GM12878 (cell line): ENCODE results near the gene UTP14A. TPM values are rescaled to one million over a fixed set of nuclear protein-coding genes. Genes with fewer than 3 reads are reported as not detected.

ENCODE experiments used
- ASH2L ChIP-seq: fragments of 300-600, 200-600 bp; sonication (generic); IDR thresholded peaks from 2 replicates; pipeline ENCODE4 v1.6.1; 2017; ENCODE audit warnings: low read depth, mild to moderate bottlenecking, borderline replicate concordance
- BACH1 ChIP-seq: fragments of 450-650 bp; IDR thresholded peaks from 2 replicates; pipeline ENCODE4 v1.6.1; 2017; ENCODE audit warnings: mild to moderate bottlenecking, borderline replicate concordance
- BHLHE40 ChIP-seq, 2 experiments: fragments of 450-650 bp in 1 of 2; IDR thresholded peaks; 2 replicates each; pipeline ENCODE4 v1.6.1; 2011 to 2017; ENCODE audit warnings: low read depth in 2 of 2, borderline replicate concordance in 1 of 2, improper control_type of control experiment in 1 of 2, low read length in 1 of 2, mild to moderate bottlenecking in 1 of 2
- CBFB ChIP-seq: IDR thresholded peaks from 2 replicates; pipeline ENCODE4 v1.6.1; 2016; ENCODE audit warnings: antibody characterized with exemption, low read depth
- CEBPZ ChIP-seq: fragments of 150-350 bp; IDR thresholded peaks from 2 replicates; pipeline ENCODE4 v1.6.1; 2016; ENCODE audit warnings: low read depth, low read length
- CHD2 ChIP-seq: IDR thresholded peaks from 2 replicates; pipeline ENCODE4 v1.6.1; 2011; ENCODE audit warnings: low read depth, low read length, improper control_type of control experiment, borderline replicate concordance
- CREB1 ChIP-seq: IDR thresholded peaks from 2 replicates; pipeline ENCODE4 v1.6.1; 2012; ENCODE audit warnings: low read depth, mild to moderate bottlenecking, inconsistent platforms
- CUX1 ChIP-seq: IDR thresholded peaks from 2 replicates; pipeline ENCODE4 v1.6.1; 2012; ENCODE audit warnings: improper control_type of control experiment, low read depth, low read length; ENCODE audit not compliant: insufficient replicate concordance
- ETV6 ChIP-seq, 2 experiments: fragments of 450-650 bp in 1 of 2; IDR thresholded peaks in 1 of 2; conservative IDR thresholded peaks in 1 of 2; 2 replicates each; pipeline ENCODE4 v1.6.1; 2014; ENCODE audit warnings: antibody characterized with exemption in 1 of 2, borderline replicate concordance in 1 of 2, low read depth in 1 of 2, mild to moderate bottlenecking in 1 of 2, moderate library complexity in 1 of 2
- HCFC1 ChIP-seq: fragments of 150-350 bp; IDR thresholded peaks from 2 replicates; pipeline ENCODE4 v1.6.1; 2014; ENCODE audit warnings: low read length
- IKZF2 ChIP-seq, 2 experiments: fragments of 450-650 bp; IDR thresholded peaks; 2 replicates each; pipeline ENCODE4 v1.6.1; 2017; ENCODE audit warnings: mild to moderate bottlenecking in 2 of 2, moderate library complexity in 2 of 2
- RAD51 ChIP-seq: fragments of 450-650 bp; IDR thresholded peaks from 2 replicates; pipeline ENCODE4 v1.6.1; 2016; ENCODE audit warnings: moderate library complexity, mild to moderate bottlenecking, inconsistent platforms
- RELB ChIP-seq: fragments of 450-650 bp; IDR thresholded peaks from 2 replicates; pipeline ENCODE4 v1.6.1; 2017; ENCODE audit warnings: low read depth, mild to moderate bottlenecking, moderate library complexity
- SP1 ChIP-seq: IDR thresholded peaks from one replicate; pipeline ENCODE4 v1.6.1; 2011; ENCODE audit warnings: low read depth, low read length
- TAF1 ChIP-seq: IDR thresholded peaks from 2 replicates; pipeline ENCODE4 v1.6.1; 2011; ENCODE audit warnings: mild to moderate bottlenecking, low read depth, low read length, borderline replicate concordance
- TCF12 ChIP-seq: IDR thresholded peaks from 2 replicates; pipeline ENCODE4 v1.6.1; 2011; ENCODE audit warnings: low read depth, mild to moderate bottlenecking, low read length
- TCF7 ChIP-seq: IDR thresholded peaks from 2 replicates; pipeline ENCODE4 v1.6.1; 2014; ENCODE audit warnings: antibody characterized with exemption, borderline replicate concordance
- WRNIP1 ChIP-seq: IDR thresholded peaks from 2 replicates; pipeline ENCODE4 v1.6.1; 2011; ENCODE audit warnings: low read depth, low read length, improper control_type of control experiment, borderline replicate concordance
- YBX1 ChIP-seq: fragments of 450-650 bp; IDR thresholded peaks from 2 replicates; pipeline ENCODE4 v1.6.1; 2016; ENCODE audit warnings: antibody characterized with exemption
- ZNF217 ChIP-seq: fragments of 450-650 bp; IDR thresholded peaks from 2 replicates; pipeline ENCODE4 v1.6.1; 2017; ENCODE audit warnings: antibody characterized with exemption, mild to moderate bottlenecking
- polyA plus RNA-seq, 11 experiments: library from polyadenylated mRNA; depleted of rRNA in 4 of 11; unstranded in 6 of 11; stranded (reverse) in 5 of 11; fragments of >200 nt; fragmentation: Nextera tagmentation in 4 of 11; fragmentation: Illumina TruSeq in 1 of 11; extraction: Ambion mirVana in 4 of 11; extraction: Trizol in 1 of 11; gene quantifications; 1 replicate in 1 of 11; 2 replicates in 10 of 11; pipeline versions ENCODE4 v1.2.1 to v1.2.3, GENCODE V29; 2011 to 2016; ENCODE audit warnings: inconsistent platforms in 2 of 11, missing spikeins in 2 of 11, low read depth in 1 of 11
- total RNA-seq, 4 experiments: library from RNA; depleted of rRNA in 3 of 4; stranded (reverse); fragments of >200 nt in 3 of 4; fragmentation: Illumina TruSeq in 1 of 4; extraction: Trizol in 1 of 4; gene quantifications; 2 replicates each; pipeline versions ENCODE4 v1.2.1 to v1.2.3, GENCODE V29; 2013 to 2021

The UTP14A gene
- total and polyA plus RNA-seq, 10 of the 15 experiments (the other 5 are each of a cell fraction or from before 2014, with no cell fraction given): 16.9 to 49.8 (median 31.4) TPM

GRCh38 chrX:129905787-129906580 lies at the start of gene UTP14A (continued):
- TF ChIP-seq CEBPZ (no peak), TAF1 (peak; percentile 72; the same call in 1 of the 2 replicates), IKZF2 (IDR thresholded peaks at IDR 0.05) (peak in 1 of 2 experiments; percentile 23; a peak in 1 of 4 replicates), TCF12 (peak; percentile 57; the same call in 1 of the 2 replicates), SP1 (no peak), ETV6 (conservative IDR thresholded peaks at IDR 0.05 in 1 of 2, IDR thresholded peaks at IDR 0.05 in 1 of 2; ENCODE audit: borderline replicate concordance in 1 of 2, low read depth in 1 of 2) (no peak), WRNIP1 (no peak), CBFB (0 out of 2 replicates have a peak, but pooled peaks have one; percentile 27), HCFC1 (peak; percentile 39; the same call in 1 of the 2 replicates), CREB1 (peak; percentile 97), TCF7 (no peak), CHD2 (no peak), RELB (peak; percentile 44; the same call in 1 of the 2 replicates), BHLHE40 (IDR thresholded peaks at IDR 0.05; ENCODE audit: borderline replicate concordance in 1 of 2, low read depth in 2 of 2, low read length in 1 of 2) (peak in 1 of 2 experiments; percentile 26; a peak in 1 of 4 replicates), YBX1 (no peak), BACH1 (no peak), ASH2L (no peak), RAD51 (peak; percentile 69), ZNF217 (no peak), CUX1 (no peak)
